ENCODE results near the gene KAT7.
"Not testable (repeated sequence)": the region's sequence is repeated elsewhere in the genome, so short reads cannot be mapped to it uniquely, and the experiment has no call there.

KAT7 gene

DNA sequence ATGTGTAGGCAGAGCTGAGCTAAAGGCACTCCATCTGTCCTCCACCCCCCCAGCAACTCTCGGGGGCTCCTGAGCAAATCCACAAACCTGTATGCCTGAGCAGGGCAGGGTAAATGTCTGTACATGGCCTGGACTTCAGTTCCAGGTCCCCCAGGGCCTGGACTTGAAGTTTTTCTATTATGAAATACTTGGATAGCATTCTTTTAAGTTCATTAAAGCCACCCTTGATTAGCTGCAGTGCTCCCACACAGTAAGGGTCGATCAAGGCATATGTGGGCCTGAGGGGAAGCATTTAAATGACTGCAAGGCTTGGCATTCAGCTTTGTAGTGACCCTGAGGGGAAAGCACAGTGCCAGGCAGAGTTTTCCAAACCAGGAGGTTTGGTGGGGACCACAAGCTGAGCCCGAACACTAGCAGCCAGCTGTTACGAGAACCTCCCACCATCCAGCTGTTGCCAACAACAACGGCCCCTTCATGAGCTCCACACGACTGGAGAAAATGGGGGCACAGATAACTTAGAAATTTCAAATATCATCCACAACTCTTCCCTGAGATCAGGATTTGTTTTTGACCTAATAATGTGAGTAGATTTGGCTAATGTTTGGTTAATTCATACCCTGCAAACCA is 31.2 kb upstream of the KAT7 start:
- no peaks in the 10 kb centered on the region for H3K36me3 ChIP-seq (replicated peaks)
- TF ChIP-seq, protein P1, sequence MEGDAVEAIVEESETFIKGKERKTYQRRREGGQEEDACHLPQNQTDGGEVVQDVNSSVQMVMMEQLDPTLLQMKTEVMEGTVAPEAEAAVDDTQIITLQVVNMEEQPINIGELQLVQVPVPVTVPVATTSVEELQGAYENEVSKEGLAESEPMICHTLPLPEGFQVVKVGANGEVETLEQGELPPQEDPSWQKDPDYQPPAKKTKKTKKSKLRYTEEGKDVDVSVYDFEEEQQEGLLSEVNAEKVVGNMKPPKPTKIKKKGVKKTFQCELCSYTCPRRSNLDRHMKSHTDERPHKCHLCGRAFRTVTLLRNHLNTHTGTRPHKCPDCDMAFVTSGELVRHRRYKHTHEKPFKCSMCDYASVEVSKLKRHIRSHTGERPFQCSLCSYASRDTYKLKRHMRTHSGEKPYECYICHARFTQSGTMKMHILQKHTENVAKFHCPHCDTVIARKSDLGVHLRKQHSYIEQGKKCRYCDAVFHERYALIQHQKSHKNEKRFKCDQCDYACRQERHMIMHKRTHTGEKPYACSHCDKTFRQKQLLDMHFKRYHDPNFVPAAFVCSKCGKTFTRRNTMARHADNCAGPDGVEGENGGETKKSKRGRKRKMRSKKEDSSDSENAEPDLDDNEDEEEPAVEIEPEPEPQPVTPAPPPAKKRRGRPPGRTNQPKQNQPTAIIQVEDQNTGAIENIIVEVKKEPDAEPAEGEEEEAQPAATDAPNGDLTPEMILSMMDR (IDR thresholded peaks at IDR 0.05; ENCODE audit: low read depth, low read length, missing control alignments), result no peak

DNA sequence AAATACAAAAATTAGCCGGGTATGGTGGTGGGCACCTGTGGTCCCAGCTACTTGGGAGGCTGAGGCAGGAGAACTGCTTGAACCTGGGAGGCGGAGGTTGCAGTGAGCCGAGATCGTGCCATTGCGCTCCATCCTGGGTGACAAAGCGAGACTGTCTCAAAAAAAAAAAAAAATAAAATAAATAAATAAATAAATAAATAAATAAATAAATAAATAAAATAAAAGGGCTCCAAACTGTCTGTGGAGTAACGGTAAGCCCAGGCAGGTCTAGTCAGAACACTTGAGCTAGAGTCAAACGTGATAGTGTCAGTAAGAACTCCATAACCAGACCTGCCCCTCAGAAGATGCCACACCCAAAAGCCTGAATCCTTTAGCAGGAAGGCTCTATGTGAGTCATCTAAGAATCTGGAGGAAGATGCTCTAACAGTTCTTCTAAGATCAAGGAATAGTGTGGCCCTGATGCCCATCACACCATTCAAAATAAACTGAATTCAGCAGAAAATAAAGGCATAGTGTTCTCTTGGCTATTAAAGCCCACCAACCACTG is 29.9 kb upstream of the KAT7 start:
- H3K27me3 ChIP-seq (replicated peaks); DNase-seq; H3K36me3 ChIP-seq (replicated peaks); H3K27ac ChIP-seq; in situ Hi-C loops (cut with HindIII; ENCODE audit: low pct_ligation_motif_present, low sequenced_read_pairs); H3K4me3 ChIP-seq (ENCODE audit: low read depth, low read length): not testable (repeated sequence)

More for the DNA sequence above, 31.2 kb upstream of the KAT7 start:
- no peak overlapping the region for H3K4me3 ChIP-seq (ENCODE audit: low read depth, low read length)
- no peak for DNase-seq
- no peaks in the 10 kb centered on the region for H3K27me3 ChIP-seq (replicated peaks)
- in situ Hi-C loops (cut with HindIII; ENCODE audit: low pct_ligation_motif_present, low sequenced_read_pairs), result no loop called here
- H3K27ac ChIP-seq, result no peak overlapping the region

DNA sequence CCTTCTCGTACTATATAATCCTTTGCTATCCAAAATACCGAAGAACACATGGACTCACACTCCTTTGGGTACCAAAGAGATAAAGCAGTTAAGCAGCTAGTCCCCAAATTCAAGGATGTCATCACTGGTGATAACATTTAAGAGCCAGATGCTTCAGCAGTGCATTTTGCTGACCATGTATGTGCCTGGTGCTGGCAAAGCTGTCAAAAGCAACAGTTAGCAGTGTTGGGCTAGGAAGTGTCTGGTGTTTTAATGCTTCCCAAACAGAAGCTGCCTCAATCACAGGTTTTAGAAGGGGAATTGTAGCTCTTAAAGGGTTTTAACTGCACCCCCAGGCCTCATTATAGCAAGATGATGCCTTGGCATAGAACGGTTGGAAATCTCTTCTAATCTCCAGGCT is 29.3 kb upstream of the KAT7 start:
- TF ChIP-seq, protein P1 (IDR thresholded peaks at IDR 0.05; ENCODE audit: low read depth, low read length, missing control alignments), result no peak
- in situ Hi-C loops (cut with HindIII; ENCODE audit: low pct_ligation_motif_present, low sequenced_read_pairs), result no loop called here

DNA sequence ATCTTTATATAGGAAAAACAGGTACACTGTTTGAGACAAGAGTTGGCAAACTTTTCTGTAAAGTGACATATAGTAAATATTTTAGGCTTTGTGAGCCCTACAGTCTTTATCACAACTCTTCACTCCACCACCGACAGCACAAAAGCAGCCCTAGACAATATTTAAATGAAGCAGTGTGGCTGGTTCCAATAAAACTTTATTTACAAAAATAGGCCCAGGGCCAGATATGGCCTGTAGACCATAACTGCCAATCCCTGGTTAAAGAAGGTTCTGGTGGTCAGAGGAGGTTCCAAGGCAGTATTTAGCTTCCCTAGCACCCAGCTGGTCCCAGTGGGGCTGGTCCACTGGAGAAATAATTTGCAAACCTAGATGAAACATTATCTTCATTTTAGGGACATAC is 28.2 kb upstream of the KAT7 start:
- Histone ChIP-seq H3K27ac (no peak overlapping the region), H3K36me3 (replicated peaks) (no peaks in the 10 kb centered on the region), H3K4me3 (ENCODE audit: low read depth, low read length) (no peak overlapping the region), H3K27me3 (replicated peaks) (peaks cover 7% of the 10 kb centered on the region)
- in situ Hi-C loops (cut with HindIII; ENCODE audit: low pct_ligation_motif_present, low sequenced_read_pairs), result no loop called here
- no peak for DNase-seq
- TF ChIP-seq, protein P1 (IDR thresholded peaks at IDR 0.05; ENCODE audit: low read depth, low read length, missing control alignments), result no peak

More for the DNA sequence above, 29.3 kb upstream of the KAT7 start:
- no peak for DNase-seq
- peaks cover 7% of the 10 kb centered on the region for H3K27me3 ChIP-seq (replicated peaks)
- no peak overlapping the region for H3K4me3 ChIP-seq (ENCODE audit: low read depth, low read length)
- H3K27ac ChIP-seq, result no peak overlapping the region
- H3K36me3 ChIP-seq (replicated peaks), result no peaks in the 10 kb centered on the region

DNA sequence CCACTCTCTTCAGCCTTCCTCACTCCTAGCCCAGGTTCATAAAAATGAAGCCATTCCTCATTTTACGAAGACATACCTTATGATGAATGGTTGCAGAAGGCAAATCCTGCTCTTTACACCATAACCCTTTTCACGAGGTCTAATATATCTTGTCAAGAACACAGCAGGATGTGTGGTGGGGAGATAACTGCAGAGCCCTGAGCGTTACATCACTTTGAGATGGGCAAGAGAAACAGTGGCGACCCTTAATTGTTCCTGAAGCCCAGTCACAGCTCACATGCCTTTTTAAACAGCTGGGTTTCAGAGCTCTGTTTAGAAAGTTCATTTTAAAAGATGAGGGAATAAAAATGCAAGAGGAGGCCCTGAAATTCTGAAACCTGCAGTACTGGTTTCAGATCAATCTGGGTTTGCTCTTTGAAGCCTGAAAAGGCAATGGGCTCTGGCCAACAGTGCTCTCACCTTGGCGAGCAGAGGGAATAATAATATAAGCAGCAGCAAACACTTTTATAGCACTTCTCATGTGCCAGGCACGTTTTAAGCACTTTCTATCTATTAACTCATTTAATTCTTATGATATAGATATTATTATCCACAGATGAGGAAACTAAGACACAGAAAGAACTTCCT is 27.4 kb upstream of the KAT7 start:
- in situ Hi-C loops (cut with HindIII; ENCODE audit: low pct_ligation_motif_present, low sequenced_read_pairs), result no loop called here
- H3K36me3 ChIP-seq (replicated peaks), result no peaks in the 10 kb centered on the region
- no peak for DNase-seq
- TF ChIP-seq, protein P1 (IDR thresholded peaks at IDR 0.05; ENCODE audit: low read depth, low read length, missing control alignments), result no peak
- H3K27me3 ChIP-seq (replicated peaks), result peaks cover 7% of the 10 kb centered on the region
- no peak overlapping the region for H3K4me3 ChIP-seq (ENCODE audit: low read depth, low read length)
- H3K27ac ChIP-seq, result no peak overlapping the region

DNA sequence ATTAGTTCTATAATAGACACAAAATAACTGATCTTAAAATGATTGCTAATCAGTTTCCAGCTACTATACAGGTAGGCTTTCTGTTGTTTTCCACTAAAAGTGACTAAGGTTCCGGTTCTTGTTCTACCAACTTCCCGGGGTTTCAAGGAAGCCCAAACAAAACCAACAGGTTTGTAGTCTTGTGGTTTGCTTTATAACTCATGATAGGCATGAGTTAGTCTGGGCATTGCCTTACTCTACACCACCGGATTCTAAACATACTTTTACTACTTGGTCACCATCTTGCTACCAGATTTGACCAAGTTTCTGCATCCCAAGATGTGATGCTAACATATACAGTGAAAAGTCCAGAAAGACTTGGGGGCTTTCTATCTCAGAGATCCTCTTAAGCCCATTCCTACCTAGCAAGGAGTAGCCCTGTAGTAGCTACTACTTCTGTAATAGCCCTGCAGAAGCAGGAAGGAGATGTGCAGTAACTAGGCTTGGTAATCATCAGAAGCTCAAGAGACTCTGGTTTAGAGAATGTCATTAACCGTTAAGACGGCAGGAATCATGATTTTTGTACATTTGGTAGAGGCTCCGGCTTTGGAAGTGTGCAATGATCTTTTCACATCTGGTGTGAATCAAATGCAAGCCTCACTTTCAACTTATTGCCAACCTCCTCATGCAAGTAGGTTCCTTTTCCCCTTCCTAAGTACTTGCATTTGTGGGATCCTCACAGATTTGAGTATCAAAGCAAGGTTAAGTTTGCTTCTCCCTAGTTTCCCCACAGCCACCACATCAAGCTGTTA is 26.1 kb upstream of the KAT7 start:
- DNase-seq, result no peak
- Histone ChIP-seq H3K27me3 (replicated peaks) (peaks cover 7% of the 10 kb centered on the region), H3K36me3 (replicated peaks) (no peaks in the 10 kb centered on the region), H3K4me3 (ENCODE audit: low read depth, low read length) (no peak overlapping the region), H3K27ac (no peak overlapping the region)
- in situ Hi-C loops (cut with HindIII; ENCODE audit: low pct_ligation_motif_present, low sequenced_read_pairs), result no loop called here
- TF ChIP-seq, protein P1 (IDR thresholded peaks at IDR 0.05; ENCODE audit: low read depth, low read length, missing control alignments), result no peak

All from brain microvascular endothelial cell (primary cell).